Osteoblast (primary cell): ENCODE measurements around the gene RAB26. TPM values are rescaled to one million over a fixed set of nuclear protein-coding genes. Genes with fewer than 3 reads are reported as not detected.
A peak's percentile ranks its signal among the peaks of the same experiment; 100 is the strongest.
"Not testable (repeated sequence)": the region's sequence is repeated elsewhere in the genome, so short reads cannot be mapped to it uniquely, and the experiment has no call there.

ENCODE experiments used
- DNase-seq: peaks from one replicate; pipeline ENCODE4 v3.0.0; 2011; ENCODE audit warnings: low spot score, mixed read lengths; ENCODE audit not compliant: insufficient read length; ENCODE audit errors: missing footprints
- H2AFZ ChIP-seq: 2 replicates; pipeline ENCODE4 v1.6.0; 2011; ENCODE audit warnings: mild to moderate bottlenecking, low read length
- H3K27ac ChIP-seq: 2 replicates; pipeline ENCODE4 v1.5.1; 2011; ENCODE audit warnings: mild to moderate bottlenecking, low read depth, low read length, moderate library complexity
- H3K27me3 ChIP-seq: 2 replicates; pipeline ENCODE4 v1.6.0; 2012; ENCODE audit warnings: mild to moderate bottlenecking, control low read depth, inconsistent platforms, low read length, moderate library complexity; ENCODE audit not compliant: insufficient read depth
- H3K36me3 ChIP-seq: 2 replicates; pipeline ENCODE4 v1.5.1; 2011; ENCODE audit warnings: mild to moderate bottlenecking, low read length, control low read depth, moderate library complexity; ENCODE audit not compliant: insufficient read depth
- H3K4me1 ChIP-seq: 2 replicates; pipeline ENCODE4 v1.5.1; 2011; ENCODE audit warnings: mild to moderate bottlenecking, low read length, control low read depth, moderate library complexity; ENCODE audit not compliant: insufficient read depth
- H3K4me2 ChIP-seq: 2 replicates; pipeline ENCODE4 v1.6.0; 2011; ENCODE audit warnings: mild to moderate bottlenecking, low read length; ENCODE audit not compliant: insufficient read depth
- H3K4me3 ChIP-seq: fragments of 200-600 bp; sonication (generic); 3 replicates; pipeline ENCODE4 v1.5.1; 2012; ENCODE audit warnings: mild to moderate bottlenecking, low read length, inconsistent platforms; ENCODE audit not compliant: insufficient read depth
- H3K79me2 ChIP-seq: 2 replicates; pipeline ENCODE4 v1.6.0; 2012; ENCODE audit warnings: mild to moderate bottlenecking, low read length, control low read depth, inconsistent platforms; ENCODE audit not compliant: insufficient read depth
- H3K9me3 ChIP-seq: 2 replicates; pipeline ENCODE4 v1.5.1; 2011; ENCODE audit warnings: low read depth, low read length, control low read depth
- H4K20me1 ChIP-seq: 2 replicates; pipeline ENCODE4 v1.6.0; 2012; ENCODE audit warnings: mild to moderate bottlenecking, low read length, control low read depth; ENCODE audit not compliant: insufficient read depth
- small RNA-seq: library from RNA; depleted of rRNA; stranded (forward); fragments of <200 nt; gene quantifications from one replicate; pipeline ENCODE3, GENCODE V24; 2012
- total RNA-seq: library from RNA; depleted of rRNA; stranded (reverse); fragments of >200 nt; gene quantifications from 2 replicates; pipeline ENCODE4 v1.2.3, GENCODE V29; 2012
- TF ChIP-seq, protein P1 (sequence below): IDR thresholded peaks from 2 replicates; pipeline ENCODE4 v1.5.1; 2011; ENCODE audit warnings: mild to moderate bottlenecking, low read depth, low read length, moderate library complexity; ENCODE audit errors: extremely low read depth

RAB26 gene
- total RNA-seq, 1 donor = 0.36 TPM

- DNase-seq = no peak
Observed at GRCh38 chr16:2199095-2199494, 50.7 kb downstream of the RAB26 start.

GRCh38 chr16:2199621-2200139 is 51.3 kb downstream of the RAB26 start:
- no peaks in the 10 kb centered on the region for H4K20me1 ChIP-seq
- H3K27me3 ChIP-seq = peaks cover 43% of the 10 kb centered on the region
- TF ChIP-seq, protein P1, sequence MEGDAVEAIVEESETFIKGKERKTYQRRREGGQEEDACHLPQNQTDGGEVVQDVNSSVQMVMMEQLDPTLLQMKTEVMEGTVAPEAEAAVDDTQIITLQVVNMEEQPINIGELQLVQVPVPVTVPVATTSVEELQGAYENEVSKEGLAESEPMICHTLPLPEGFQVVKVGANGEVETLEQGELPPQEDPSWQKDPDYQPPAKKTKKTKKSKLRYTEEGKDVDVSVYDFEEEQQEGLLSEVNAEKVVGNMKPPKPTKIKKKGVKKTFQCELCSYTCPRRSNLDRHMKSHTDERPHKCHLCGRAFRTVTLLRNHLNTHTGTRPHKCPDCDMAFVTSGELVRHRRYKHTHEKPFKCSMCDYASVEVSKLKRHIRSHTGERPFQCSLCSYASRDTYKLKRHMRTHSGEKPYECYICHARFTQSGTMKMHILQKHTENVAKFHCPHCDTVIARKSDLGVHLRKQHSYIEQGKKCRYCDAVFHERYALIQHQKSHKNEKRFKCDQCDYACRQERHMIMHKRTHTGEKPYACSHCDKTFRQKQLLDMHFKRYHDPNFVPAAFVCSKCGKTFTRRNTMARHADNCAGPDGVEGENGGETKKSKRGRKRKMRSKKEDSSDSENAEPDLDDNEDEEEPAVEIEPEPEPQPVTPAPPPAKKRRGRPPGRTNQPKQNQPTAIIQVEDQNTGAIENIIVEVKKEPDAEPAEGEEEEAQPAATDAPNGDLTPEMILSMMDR = no peak
- H3K79me2 ChIP-seq = no peaks in the 10 kb centered on the region
- no peak overlapping the region for H2AFZ ChIP-seq
- peaks cover 3% of the 10 kb centered on the region for H3K4me1 ChIP-seq
- H3K27ac ChIP-seq = no peak overlapping the region
- no peaks in the 10 kb centered on the region for H3K9me3 ChIP-seq
- peak; percentile 82 for DNase-seq
- H3K4me3 ChIP-seq = no peak overlapping the region
- no peaks in the 10 kb centered on the region for H3K36me3 ChIP-seq
- no peak overlapping the region for H3K4me2 ChIP-seq

More at GRCh38 chr16:2199095-2199494, 50.7 kb downstream of the RAB26 start:
- H3K27ac ChIP-seq = no peak overlapping the region
- H3K4me3 ChIP-seq = no peak overlapping the region
- no peaks in the 10 kb centered on the region for H3K4me1 ChIP-seq
- no peak overlapping the region for H3K4me2 ChIP-seq
- no peak overlapping the region for H2AFZ ChIP-seq
- no peaks in the 10 kb centered on the region for H3K9me3 ChIP-seq
- no peaks in the 10 kb centered on the region for H3K36me3 ChIP-seq
- TF ChIP-seq, protein P1 = no peak
- no peaks in the 10 kb centered on the region for H4K20me1 ChIP-seq
- no peaks in the 10 kb centered on the region for H3K79me2 ChIP-seq
- peaks cover 49% of the 10 kb centered on the region for H3K27me3 ChIP-seq

DNA sequence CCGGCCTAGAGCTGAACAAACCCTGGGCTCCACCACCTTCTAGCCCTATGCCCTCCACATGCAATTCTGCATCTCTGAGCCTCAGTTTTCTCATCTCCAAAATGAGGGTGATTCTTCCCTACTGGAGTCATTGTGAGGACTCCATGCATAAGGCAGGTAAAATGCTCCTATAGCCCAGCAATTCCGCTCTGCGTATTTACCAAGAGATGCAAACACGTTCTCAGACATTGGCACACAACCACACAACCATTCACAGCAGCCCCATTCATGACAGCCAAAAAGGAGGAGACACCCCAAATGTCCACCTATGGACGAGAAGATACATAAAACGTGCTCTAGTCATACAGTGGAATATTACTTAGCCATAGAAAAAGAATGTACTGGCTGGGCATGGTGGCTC is 51.9 kb downstream of the RAB26 start:
- Histone ChIP-seq H3K4me1 (peaks cover 6% of the 10 kb centered on the region), H3K27ac (no peak overlapping the region), H3K27me3 (peaks cover 36% of the 10 kb centered on the region), H4K20me1 (no peaks in the 10 kb centered on the region), H2AFZ (no peak overlapping the region), H3K36me3 (no peaks in the 10 kb centered on the region), H3K4me3 (no peak overlapping the region), H3K79me2 (no peaks in the 10 kb centered on the region), H3K4me2 (no peak overlapping the region), H3K9me3 (no peaks in the 10 kb centered on the region)
- TF ChIP-seq, protein P1 = no peak
- DNase-seq = no peak

DNA sequence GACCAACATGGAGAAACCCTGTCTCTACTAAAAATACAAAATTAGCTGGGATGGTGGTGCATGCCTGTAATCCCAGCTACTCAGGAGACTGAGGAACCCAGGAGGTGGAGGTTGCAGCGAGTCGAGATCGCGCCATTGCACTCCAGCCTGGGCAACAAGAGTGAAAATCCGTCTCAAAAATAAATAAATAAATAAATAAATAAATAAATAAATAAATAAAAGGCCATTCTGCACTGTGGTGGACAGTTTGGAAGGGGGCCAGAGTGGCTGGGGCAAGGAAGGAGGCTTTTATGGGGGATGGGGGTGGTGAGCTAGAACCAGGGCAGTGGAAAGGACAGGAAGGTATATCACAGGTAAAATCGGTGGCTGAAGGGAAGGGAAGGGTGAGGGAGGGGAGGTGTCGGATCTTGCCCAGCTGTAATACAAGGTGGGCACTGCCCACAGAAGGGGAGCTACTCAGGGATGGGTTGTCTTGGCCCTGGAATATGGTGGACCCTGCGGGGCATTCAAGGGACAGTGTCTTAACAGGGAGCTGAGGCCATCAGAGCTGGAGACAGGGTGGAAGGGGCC is 54.8 kb downstream of the RAB26 start:
- Histone ChIP-seq H3K79me2 (peaks cover 22% of the 10 kb centered on the region), H3K27me3 (peaks cover 16% of the 10 kb centered on the region), H3K4me1 (peaks cover 13% of the 10 kb centered on the region)
- not testable (repeated sequence) for DNase-seq, H3K9me3 ChIP-seq, H3K36me3 ChIP-seq, H3K4me2 ChIP-seq, H3K4me3 ChIP-seq, H3K27ac ChIP-seq, H4K20me1 ChIP-seq, H2AFZ ChIP-seq

Small RNA genes lying within 50 kb of the gene (small RNA-seq; reads per million reads assigned to genes)
- gene MIR3180-5 (not detected), gene MIR4516 (not detected), gene RF00019 (not detected), gene SNORD60 (not detected)

Other genes with a start within 250 kb of the RAB26 start
- not detected in 2 replicates for gene HS3ST6, start 230.2 kb upstream of the RAB26 start, total RNA-seq
- 16.2 and 18.1 TPM in 2 replicates for gene MSRB1, start 205.4 kb upstream of the RAB26 start, total RNA-seq
- gene RPL3L, start 193.9 kb upstream of the RAB26 start, total RNA-seq = not detected in 2 replicates
- 82.8 and 109 TPM in 2 replicates for gene NDUFB10, start 189.1 kb upstream of the RAB26 start, total RNA-seq
- 1,815 and 2,359 TPM in 2 replicates for gene RPS2, start 183.8 kb upstream of the RAB26 start, total RNA-seq
- gene RNF151, start 181.8 kb upstream of the RAB26 start, total RNA-seq = 0.36 TPM in 1 of 2 replicates, not detected in the other
- gene TBL3, start 176.6 kb upstream of the RAB26 start, total RNA-seq = 22.4 and 26.1 TPM in 2 replicates
- gene NOXO1, start 167.2 kb upstream of the RAB26 start, total RNA-seq = under 0.01 and 0.29 TPM in 2 replicates
- 8.7 and 12.1 TPM in 2 replicates for gene GFER, start 164.4 kb upstream of the RAB26 start, total RNA-seq
- gene SYNGR3, start 158.7 kb upstream of the RAB26 start, total RNA-seq = under 0.01 and 0.59 TPM in 2 replicates
- 17.7 and 21.0 TPM in 2 replicates for gene ZNF598, start 138.8 kb upstream of the RAB26 start, total RNA-seq
- not detected in 2 replicates for gene NPW, start 128.8 kb upstream of the RAB26 start, total RNA-seq
- gene NHERF2, start 121.7 kb upstream of the RAB26 start, total RNA-seq = 26.8 and 33.7 TPM in 2 replicates
- gene NTHL1, start 100.8 kb upstream of the RAB26 start, total RNA-seq = 22.8 and 24.8 TPM in 2 replicates
- 73.1 and 78.9 TPM in 2 replicates for gene TSC2, start 100.6 kb upstream of the RAB26 start, total RNA-seq
- gene PKD1, start 12.7 kb upstream of the RAB26 start, total RNA-seq = 139 and 180 TPM in 2 replicates
- 49.5 and 56.1 TPM in 2 replicates for gene TRAF7, start 7.2 kb downstream of the RAB26 start, total RNA-seq
- not detected in 2 replicates for gene CASKIN1, start 48.0 kb downstream of the RAB26 start, total RNA-seq
- gene MLST8, start 56.8 kb downstream of the RAB26 start, total RNA-seq = 30.8 and 44.2 TPM in 2 replicates
- gene BRICD5, start 62.2 kb downstream of the RAB26 start, total RNA-seq = 1.5 and 2.5 TPM in 2 replicates
- 14.1 and 14.4 TPM in 2 replicates for gene PGP, start 66.2 kb downstream of the RAB26 start, total RNA-seq
- gene E4F1, start 75.0 kb downstream of the RAB26 start, total RNA-seq = 30.9 and 31.5 TPM in 2 replicates
- 0.72 and 0.88 TPM in 2 replicates for gene DNASE1L2, start 87.8 kb downstream of the RAB26 start, total RNA-seq
- gene ECI1, start 103.0 kb downstream of the RAB26 start, total RNA-seq = 42.3 and 44.5 TPM in 2 replicates
- gene RNPS1, start 119.5 kb downstream of the RAB26 start, total RNA-seq = 64.2 and 81.1 TPM in 2 replicates
- gene ABCA3, start 192.1 kb downstream of the RAB26 start, total RNA-seq = 0.88 and 1.4 TPM in 2 replicates